D721Med (cell line): ENCODE measurements around the gene C11orf21.

ENCODE experiments used
- DNase-seq: peaks from one replicate; pipeline ENCODE4 v3.0.0; 2011; ENCODE audit warnings: low spot score; ENCODE audit not compliant: insufficient read length
- FAIRE-seq: peaks from 2 replicates; lab custom pipeline; 2011; peaks lifted over from hg19 to GRCh38; lab: Jason Lieb, UNC
- CTCF ChIP-seq: IDR thresholded peaks from 2 replicates; pipeline ENCODE4 v1.5.1; 2012; ENCODE audit warnings: mild to moderate bottlenecking, control low read depth; ENCODE audit not compliant: insufficient read depth; ENCODE audit errors: missing control alignments

The C11orf21 gene

GRCh38 chr11:2259466-2259830, 42.3 kb downstream of the C11orf21 start:
- no peak for DNase-seq
- no peak for TF ChIP-seq CTCF
- no peak for FAIRE-seq

GRCh38 chr11:2258501-2259465, 42.9 kb downstream of the C11orf21 start:
- no peak for FAIRE-seq
- no peak for DNase-seq
- no peak for TF ChIP-seq CTCF

- DNase-seq (no peak), FAIRE-seq (no peak)
- no peak for TF ChIP-seq CTCF
Observed at GRCh38 chr11:2256951-2257700, 44.6 kb downstream of the C11orf21 start.

- FAIRE-seq = no peak
- TF ChIP-seq CTCF = no peak
- DNase-seq = no peak
Observed at GRCh38 chr11:2256293-2256913, 45.3 kb downstream of the C11orf21 start.

GRCh38 chr11:2252018-2252417, 49.7 kb downstream of the C11orf21 start:
- no peak for FAIRE-seq
- DNase-seq = no peak
- no peak for TF ChIP-seq CTCF

- TF ChIP-seq CTCF = no peak
- DNase-seq (no peak), FAIRE-seq (no peak)
Observed at GRCh38 chr11:2251138-2251537, 50.6 kb downstream of the C11orf21 start.
